Measurements from ENCODE around the gene NT5C1B. TPM values are rescaled to one million over a fixed set of nuclear protein-coding genes. Genes with fewer than 3 reads are reported as not detected.
A peak's percentile ranks its signal among the peaks of the same experiment; 100 is the strongest.

The NT5C1B gene
- total and polyA plus RNA-seq, 11 donors = not detected

- intact Hi-C loops (cut with DNase I) = loop anchor here in 4 of 10 donors (2.0 kb wide), 3 partner anchors 33 to 39 kb away; no protein-coding TSS in a partner anchor
- peak within 1 kb of the TSS; percentile 66 to 93 (median 86) for H3K4me3 ChIP-seq
- 0% methylated on average over 36 to 81 of the region's 81 CpGs for WGBS, 4 donors
- TF ChIP-seq POLR2A (IDR thresholded peaks at IDR 0.05) (peak; percentile 3 to 81), CTCF (IDR thresholded peaks at IDR 0.05) (peak in 3 of 12 donors; percentile 18 to 26 (median 18))
- no peaks in the 10 kb centered on the region for H3K27me3 ChIP-seq
- H3K27ac ChIP-seq = peak within 1 kb of the TSS; percentile 96 to 99 (median 98)
- ATAC-seq (peak; percentile 97 to 98 (median 98)), DNase-seq (peak; percentile 95 to 97 (median 96))
- H3K4me1 ChIP-seq = peaks cover 7 to 47% (median 26%) of the 10 kb centered on the region in 12 donors
- peaks cover 0 to 13% (median 5%) of the 10 kb centered on the region in 9 donors for H3K36me3 ChIP-seq
- H3K9me3 ChIP-seq = peaks cover 0 to 4% (median 0%) of the 10 kb centered on the region in 12 donors
These were observed 29.2 kb downstream of the NT5C1B start, which contains the start of gene RDH14 for GRCh38 chr2:18560031-18560796. Gene RDH14, minus strand, starts transcription at chr2:18560653. Its CDS starts 81 bp downstream, at chr2:18560572.

DNA sequence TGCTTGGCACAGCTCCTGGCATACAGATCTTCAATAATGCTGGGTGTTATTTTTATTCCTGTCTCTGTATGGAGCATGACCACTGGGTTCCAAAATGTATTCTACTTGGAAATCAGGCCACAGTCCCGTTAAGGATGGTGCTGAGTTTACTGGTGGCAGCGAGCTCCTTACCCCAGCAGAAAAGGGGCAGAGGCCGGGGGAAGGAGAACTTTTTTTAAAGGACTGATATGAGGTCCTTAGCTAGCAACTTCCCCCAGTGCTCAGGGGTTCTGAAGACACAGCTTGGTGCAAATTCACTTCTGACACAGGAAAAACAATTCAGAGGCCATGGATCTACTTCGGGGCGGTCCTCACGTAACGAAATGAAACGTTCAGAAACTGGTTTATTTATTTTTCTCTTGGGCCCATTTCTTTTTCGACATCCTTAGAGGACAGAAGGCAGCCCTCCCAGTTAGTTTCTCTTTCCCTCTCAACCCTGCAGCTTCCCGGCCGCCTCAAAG, 29.8 kb downstream of the NT5C1B start:
- Histone ChIP-seq H3K4me1 (peaks cover 7 to 48% (median 28%) of the 10 kb centered on the region in 12 donors), H3K4me3 (peak overlapping the region; percentile 66 to 93 (median 86)), H3K9me3 (peaks cover 0 to 4% (median 0%) of the 10 kb centered on the region in 12 donors), H3K27ac (peak overlapping the region; percentile 96 to 99 (median 98)), H3K27me3 (no peaks in the 10 kb centered on the region), H3K36me3 (peaks cover 0 to 19% (median 11%) of the 10 kb centered on the region in 9 donors)
- ATAC-seq (peak in 3 of 4 donors; percentile 5 to 29 (median 27)), DNase-seq (peak in 1 of 5 donors; percentile 20)
- WGBS, 4 donors = 1 to 3% (median 2%) methylated on average over 11 of the region's 11 CpGs
- intact Hi-C loops (cut with DNase I) = loop anchor here in 6 of 10 donors (2.0 to 10.0 kb wide), 5 partner anchors 33 to 1335 kb away; no protein-coding TSS in a partner anchor
- TF ChIP-seq POLR2A (IDR thresholded peaks at IDR 0.05) (no peak), CTCF (IDR thresholded peaks at IDR 0.05) (no peak)

DNA sequence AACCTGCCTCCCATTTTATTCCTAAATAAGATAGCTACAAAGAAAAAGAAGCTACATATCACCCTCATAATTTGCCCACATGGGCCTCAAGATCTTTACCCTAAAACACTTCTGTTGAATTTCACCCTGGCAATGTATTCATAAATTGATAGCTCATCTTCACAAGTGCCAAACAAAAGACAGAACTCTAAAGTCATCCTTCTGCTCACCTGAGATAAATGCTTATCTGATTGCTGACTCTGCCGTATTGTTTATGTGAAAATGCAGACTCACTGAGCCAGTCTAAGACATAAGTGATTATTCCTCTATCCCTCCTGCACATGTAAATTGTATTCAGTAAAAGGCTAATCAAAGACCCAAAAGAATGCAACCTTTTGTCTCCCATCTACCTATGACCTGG, 30.9 kb downstream of the NT5C1B start:
- DNase-seq = no peak
- Histone ChIP-seq H3K9me3 (no peaks in the 10 kb centered on the region), H3K4me3 (peak overlapping the region in 9 of 12 donors; percentile 66 to 92 (median 86)), H3K27me3 (no peaks in the 10 kb centered on the region), H3K36me3 (peaks cover 0 to 30% (median 16%) of the 10 kb centered on the region in 9 donors), H3K4me1 (peaks cover 7 to 58% (median 29%) of the 10 kb centered on the region in 12 donors), H3K27ac (peak overlapping the region; percentile 27 to 99 (median 97))
- WGBS, 4 donors = 44 to 71% (median 60%) methylated on average over 1 of the region's 1 CpG
- no peak for TF ChIP-seq CTCF (IDR thresholded peaks at IDR 0.05)
- no peak for TF ChIP-seq POLR2A (IDR thresholded peaks at IDR 0.05)
- ATAC-seq = no peak
- intact Hi-C loops (cut with DNase I) = loop anchor here in 3 of 10 donors (2.0 to 10.0 kb wide), 4 partner anchors 32 to 1336 kb away; no protein-coding TSS in a partner anchor

- peaks cover 7 to 70% (median 38%) of the 10 kb centered on the region in 12 donors for H3K4me1 ChIP-seq
- WGBS, 4 donors = 52 to 73% (median 64%) methylated on average over 2 of the region's 2 CpGs
- intact Hi-C loops (cut with DNase I) = loop anchor here in 2 of 10 donors (5.0 to 10.0 kb wide), 2 partner anchors 35 to 1338 kb away; no protein-coding TSS in a partner anchor
These were observed 32.2 kb downstream of the NT5C1B start for GRCh38 chr2:18557121-18557520.

More at GRCh38 chr2:18557121-18557520, 32.2 kb downstream of the NT5C1B start:
- peaks cover 0 to 34% (median 16%) of the 10 kb centered on the region in 9 donors for H3K36me3 ChIP-seq
- no peaks in the 10 kb centered on the region for H3K9me3 ChIP-seq
- TF ChIP-seq POLR2A (IDR thresholded peaks at IDR 0.05) = no peak
- no peak for TF ChIP-seq CTCF (IDR thresholded peaks at IDR 0.05)
- H3K4me3 ChIP-seq = peak overlapping the region in 1 of 12 donors; percentile 10
- peak overlapping the region in 9 of 12 donors; percentile 1 to 99 (median 98) for H3K27ac ChIP-seq
- ATAC-seq (no peak), DNase-seq (no peak)
- no peaks in the 10 kb centered on the region for H3K27me3 ChIP-seq
